T-helper 1 cell treated with Interleukin-12 subunit alpha and Interleukin-12 subunit beta and Interleukin-4 antibody, amounts not matched to agents 30 μg/mL and 1 μg/mL, for 36 hours (primary cell): Measurements from ENCODE around the gene FAM76B.

Experiments
- H3K27ac Mint-ChIP-seq: one replicate; pipeline ENCODE4 v1.8.0; 2021; ENCODE audit warnings: mild to moderate bottlenecking, mixed read lengths
- H3K27me3 Mint-ChIP-seq: one replicate; pipeline ENCODE4 v1.8.0; 2021; ENCODE audit warnings: low read depth, mixed read lengths
- H3K36me3 Mint-ChIP-seq: one replicate; pipeline ENCODE4 v1.8.0; 2021; ENCODE audit warnings: low read depth, mixed read lengths
- H3K4me1 Mint-ChIP-seq: one replicate; pipeline ENCODE4 v1.8.0; 2021; ENCODE audit warnings: low read depth, mixed read lengths
- H3K4me3 Mint-ChIP-seq: one replicate; pipeline ENCODE4 v1.8.0; 2021; ENCODE audit warnings: mild to moderate bottlenecking, moderate library complexity, mixed read lengths
- H3K9me3 Mint-ChIP-seq: one replicate; pipeline ENCODE4 v1.8.0; 2021; ENCODE audit warnings: mixed read lengths

The FAM76B gene

GRCh38 chr11:95778699-95779098, 10.9 kb downstream of the FAM76B start:
- Mint-ChIP-seq H3K36me3 (peaks cover 60% of the 10 kb centered on the region), H3K27ac (no peak overlapping the region), H3K4me3 (no peak overlapping the region), H3K9me3 (no peaks in the 10 kb centered on the region), H3K27me3 (no peaks in the 10 kb centered on the region), H3K4me1 (peaks cover 22% of the 10 kb centered on the region)

- Mint-ChIP-seq H3K4me1 (peaks cover 15% of the 10 kb centered on the region), H3K9me3 (no peaks in the 10 kb centered on the region), H3K4me3 (no peak overlapping the region), H3K27ac (no peak overlapping the region), H3K27me3 (no peaks in the 10 kb centered on the region), H3K36me3 (peaks cover 54% of the 10 kb centered on the region)
Measured at GRCh38 chr11:95776859-95777258, 12.7 kb downstream of the FAM76B start.

- Mint-ChIP-seq H3K9me3 (no peaks in the 10 kb centered on the region), H3K27ac (no peak overlapping the region), H3K4me1 (peaks cover 4% of the 10 kb centered on the region), H3K36me3 (peaks cover 11% of the 10 kb centered on the region), H3K4me3 (no peak overlapping the region), H3K27me3 (no peaks in the 10 kb centered on the region)
Measured at GRCh38 chr11:95768521-95768920, 21.1 kb downstream of the FAM76B start.

- Mint-ChIP-seq H3K4me3 (no peak overlapping the region), H3K9me3 (no peaks in the 10 kb centered on the region), H3K4me1 (peaks cover 2% of the 10 kb centered on the region), H3K27ac (no peak overlapping the region), H3K36me3 (peaks cover 8% of the 10 kb centered on the region), H3K27me3 (no peaks in the 10 kb centered on the region)
Measured at GRCh38 chr11:95767498-95767897, 22.1 kb downstream of the FAM76B start.

GRCh38 chr11:95766701-95767100, 22.9 kb downstream of the FAM76B start:
- peaks cover 4% of the 10 kb centered on the region for H3K36me3 Mint-ChIP-seq
- no peak overlapping the region for H3K4me3 Mint-ChIP-seq
- H3K27me3 Mint-ChIP-seq, result no peaks in the 10 kb centered on the region
- no peak overlapping the region for H3K27ac Mint-ChIP-seq
- H3K4me1 Mint-ChIP-seq, result peaks cover 2% of the 10 kb centered on the region
- no peaks in the 10 kb centered on the region for H3K9me3 Mint-ChIP-seq

- H3K4me1 Mint-ChIP-seq, result no peaks in the 10 kb centered on the region
- no peak overlapping the region for H3K27ac Mint-ChIP-seq
- H3K27me3 Mint-ChIP-seq, result no peaks in the 10 kb centered on the region
- H3K9me3 Mint-ChIP-seq, result no peaks in the 10 kb centered on the region
- H3K4me3 Mint-ChIP-seq, result no peak overlapping the region
- peaks cover 2% of the 10 kb centered on the region for H3K36me3 Mint-ChIP-seq
Measured at GRCh38 chr11:95764267-95764898, 25.2 kb downstream of the FAM76B start.

- H3K36me3 Mint-ChIP-seq, result no peaks in the 10 kb centered on the region
- H3K27me3 Mint-ChIP-seq, result no peaks in the 10 kb centered on the region
- H3K4me1 Mint-ChIP-seq, result no peaks in the 10 kb centered on the region
- no peaks in the 10 kb centered on the region for H3K9me3 Mint-ChIP-seq
- no peak overlapping the region for H3K4me3 Mint-ChIP-seq
- no peak overlapping the region for H3K27ac Mint-ChIP-seq
Measured at GRCh38 chr11:95762534-95762933, 27.0 kb downstream of the FAM76B start.

GRCh38 chr11:95760941-95761340, 28.6 kb downstream of the FAM76B start:
- H3K9me3 Mint-ChIP-seq, result no peaks in the 10 kb centered on the region
- H3K4me3 Mint-ChIP-seq, result no peak overlapping the region
- no peaks in the 10 kb centered on the region for H3K4me1 Mint-ChIP-seq
- H3K27ac Mint-ChIP-seq, result no peak overlapping the region
- H3K36me3 Mint-ChIP-seq, result no peaks in the 10 kb centered on the region
- no peaks in the 10 kb centered on the region for H3K27me3 Mint-ChIP-seq

GRCh38 chr11:95751515-95751914, 38.1 kb downstream of the FAM76B start:
- Mint-ChIP-seq H3K4me3 (no peak overlapping the region), H3K36me3 (no peaks in the 10 kb centered on the region), H3K27me3 (peaks cover 21% of the 10 kb centered on the region), H3K9me3 (no peaks in the 10 kb centered on the region), H3K4me1 (no peaks in the 10 kb centered on the region), H3K27ac (no peak overlapping the region)

- H3K27ac Mint-ChIP-seq, result no peak overlapping the region
- no peaks in the 10 kb centered on the region for H3K36me3 Mint-ChIP-seq
- H3K9me3 Mint-ChIP-seq, result no peaks in the 10 kb centered on the region
- no peaks in the 10 kb centered on the region for H3K4me1 Mint-ChIP-seq
- no peak overlapping the region for H3K4me3 Mint-ChIP-seq
- H3K27me3 Mint-ChIP-seq, result peaks cover 22% of the 10 kb centered on the region
Measured at GRCh38 chr11:95750101-95750500, 39.5 kb downstream of the FAM76B start.

GRCh38 chr11:95739108-95739938, 50.3 kb downstream of the FAM76B start:
- Mint-ChIP-seq H3K27me3 (peaks cover 7% of the 10 kb centered on the region), H3K36me3 (no peaks in the 10 kb centered on the region), H3K9me3 (no peaks in the 10 kb centered on the region), H3K27ac (no peak overlapping the region), H3K4me1 (peaks cover 2% of the 10 kb centered on the region), H3K4me3 (no peak overlapping the region)

- Mint-ChIP-seq H3K36me3 (no peaks in the 10 kb centered on the region), H3K9me3 (no peaks in the 10 kb centered on the region), H3K4me3 (no peak overlapping the region), H3K27me3 (peaks cover 7% of the 10 kb centered on the region), H3K27ac (no peak overlapping the region), H3K4me1 (peaks cover 7% of the 10 kb centered on the region)
Measured at GRCh38 chr11:95736809-95737208, 52.8 kb downstream of the FAM76B start.

- no peaks in the 10 kb centered on the region for H3K9me3 Mint-ChIP-seq
- H3K27ac Mint-ChIP-seq, result no peak overlapping the region
- peaks cover 7% of the 10 kb centered on the region for H3K27me3 Mint-ChIP-seq
- no peak overlapping the region for H3K4me3 Mint-ChIP-seq
- no peaks in the 10 kb centered on the region for H3K36me3 Mint-ChIP-seq
- H3K4me1 Mint-ChIP-seq, result peaks cover 7% of the 10 kb centered on the region
Measured at GRCh38 chr11:95736355-95736754, 53.2 kb downstream of the FAM76B start.

- Mint-ChIP-seq H3K4me1 (peaks cover 7% of the 10 kb centered on the region), H3K36me3 (no peaks in the 10 kb centered on the region), H3K9me3 (no peaks in the 10 kb centered on the region), H3K27ac (no peak overlapping the region), H3K27me3 (peaks cover 7% of the 10 kb centered on the region), H3K4me3 (no peak overlapping the region)
Measured at GRCh38 chr11:95734009-95734572, 55.5 kb downstream of the FAM76B start.
